Kidney glomerular epithelial cell (primary cell): Measurements from ENCODE around the gene MED27.

Experiments used
- DNase-seq: peaks from one replicate; lab custom pipeline; 2025; lab: John Stamatoyannopoulos, UW

MED27 gene

GRCh38 chr9:131919216-131919615 is 160.5 kb downstream of the MED27 start:
- no peak for DNase-seq

- DNase-seq = no peak
Observed at GRCh38 chr9:131918481-131918880, 161.2 kb downstream of the MED27 start.

GRCh38 chr9:131917009-131917408 is 162.7 kb downstream of the MED27 start:
- no peak for DNase-seq

GRCh38 chr9:131915181-131915580 is 164.5 kb downstream of the MED27 start:
- no peak for DNase-seq

- no peak for DNase-seq
Observed at GRCh38 chr9:131912671-131913070, 167.0 kb downstream of the MED27 start.

- no peak for DNase-seq
Observed at GRCh38 chr9:131912069-131912468, 167.6 kb downstream of the MED27 start.

GRCh38 chr9:131910572-131910971 is 169.1 kb downstream of the MED27 start:
- no peak for DNase-seq

- no peak for DNase-seq
Observed at GRCh38 chr9:131905144-131905543, 174.5 kb downstream of the MED27 start.

- DNase-seq = no peak
Observed at GRCh38 chr9:131899296-131900228, 180.1 kb downstream of the MED27 start.

GRCh38 chr9:131892902-131893500 is 186.7 kb downstream of the MED27 start:
- DNase-seq = no peak

GRCh38 chr9:131892162-131892707 is 187.4 kb downstream of the MED27 start:
- no peak for DNase-seq

GRCh38 chr9:131891598-131891997 is 188.1 kb downstream of the MED27 start:
- no peak for DNase-seq

- DNase-seq = no peak
Observed at GRCh38 chr9:131889437-131890251, 190.0 kb downstream of the MED27 start.

GRCh38 chr9:131888923-131889322 is 190.7 kb downstream of the MED27 start:
- DNase-seq = no peak

- no peak for DNase-seq
Observed at GRCh38 chr9:131887680-131888079, 192.0 kb downstream of the MED27 start.

- DNase-seq = no peak
Observed at GRCh38 chr9:131886826-131887225, 192.8 kb downstream of the MED27 start.

- no peak for DNase-seq
Observed at GRCh38 chr9:131885144-131885609, 194.5 kb downstream of the MED27 start.

- no peak for DNase-seq
Observed at GRCh38 chr9:131884222-131884621, 195.4 kb downstream of the MED27 start.

GRCh38 chr9:131880833-131881583 is 198.7 kb downstream of the MED27 start:
- DNase-seq = no peak

GRCh38 chr9:131879911-131880290 is 199.8 kb downstream of the MED27 start:
- DNase-seq = no peak

- DNase-seq = no peak
Observed at GRCh38 chr9:131879181-131879910, 200.3 kb downstream of the MED27 start.
